A673 (cell line): ENCODE results near the gene SH3RF3. TPM values are rescaled to one million over a fixed set of nuclear protein-coding genes. Genes with fewer than 3 reads are reported as not detected.

Source experiments
- BruUV-seq: library from RNA; stranded (reverse); fragments of 400-500 nt; replicated peaks from 2 replicates; lab custom pipeline; 2021; lab: Mats Ljungman, UMichigan
- CTCF ChIA-PET: fragments of 300-600 bp; sonication (Branson Sonifier 250); formaldehyde crosslinking; loops from one replicate; lab custom pipeline; 2022; ENCODE audit warnings: antibody characterized with exemption; lab: Charles Lee
- POLR2A ChIA-PET: fragments of 300-600 bp; sonication (Branson Sonifier 250); formaldehyde crosslinking; loops from one replicate; lab custom pipeline; 2022; ENCODE audit warnings: antibody characterized with exemption; ENCODE audit not compliant: low non-redundant PET; lab: Charles Lee
- DNase-seq: peaks from one replicate; pipeline ENCODE4 v3.0.0-alpha.2; 2015; ENCODE audit warnings: low spot score
- H3K27ac ChIP-seq: fragments of 200-600 bp; sonication (generic); 2 replicates; pipeline ENCODE4 v1.5.1; 2016; ENCODE audit warnings: mixed run types, low read depth, mild to moderate bottlenecking, mixed read lengths, antibody characterized with exemption, low read length; ENCODE audit not compliant: poor library complexity, severe bottlenecking
- H3K27me3 ChIP-seq: fragments of 200-600 bp; sonication (generic); replicated peaks from 2 replicates; pipeline ENCODE4 v1.6.1; 2017; ENCODE audit warnings: mixed run types, low read depth, mild to moderate bottlenecking, mixed read lengths, antibody characterized with exemption, low read length; ENCODE audit not compliant: insufficient read depth, poor library complexity
- H3K36me3 ChIP-seq: fragments of 200-600 bp; sonication (generic); 2 replicates; pipeline ENCODE4 v1.6.1; 2016; ENCODE audit warnings: mixed run types, mild to moderate bottlenecking, mixed read lengths, antibody characterized with exemption, low read length; ENCODE audit not compliant: insufficient read depth, poor library complexity, severe bottlenecking
- H3K4me1 ChIP-seq: fragments of 200-600 bp; sonication (generic); 2 replicates; pipeline ENCODE4 v1.6.1; 2017; ENCODE audit warnings: mixed run types, mild to moderate bottlenecking, mixed read lengths, antibody characterized with exemption, low read length; ENCODE audit not compliant: insufficient read depth, poor library complexity, severe bottlenecking
- H3K4me3 ChIP-seq: fragments of 200-600 bp; sonication (generic); 2 replicates; pipeline ENCODE4 v1.5.1; 2016; ENCODE audit warnings: low read depth, mixed run types, mild to moderate bottlenecking, mixed read lengths, low read length; ENCODE audit not compliant: poor library complexity, severe bottlenecking
- H3K9me3 ChIP-seq: fragments of 200-600 bp; sonication (generic); 2 replicates; pipeline ENCODE4 v1.6.1; 2016; ENCODE audit warnings: mixed run types, low read depth, mild to moderate bottlenecking, mixed read lengths, antibody characterized with exemption, low read length; ENCODE audit not compliant: poor library complexity, severe bottlenecking
- CTCF ChIP-seq: fragments of 300-800, 200-600 bp; sonication (generic); conservative IDR thresholded peaks from 2 replicates; pipeline ENCODE4 v1.5.1; 2017; ENCODE audit warnings: low read depth, mild to moderate bottlenecking, antibody characterized with exemption, low read length, moderate library complexity, mixed read lengths
- EZH2 ChIP-seq: fragments of 200-600 bp; sonication (generic); IDR thresholded peaks from 2 replicates; pipeline ENCODE4 v1.6.1; 2017; ENCODE audit warnings: borderline replicate concordance, low read depth, mild to moderate bottlenecking, mixed read lengths, antibody characterized with exemption, low read length; ENCODE audit not compliant: poor library complexity, severe bottlenecking
- intact Hi-C: fragments of 100-400 bp; cut with micrococcal nuclease; formaldehyde crosslinking; loops from one replicate; pipeline ENCODE4 v1.10.0; 2022; ENCODE audit not compliant: unreplicated experiment
- total RNA-seq: library from RNA; stranded (reverse); gene quantifications from 2 replicates; pipeline ENCODE4 v1.2.3, GENCODE V29; 2021

SH3RF3 gene
- total RNA-seq, 1 experiment from 2014 or later, result 0.15 TPM

- BruUV-seq, result no TSS peak
- Histone ChIP-seq H3K4me1 (no peaks in the 10 kb centered on the region), H3K27me3 (no peaks in the 10 kb centered on the region), H3K36me3 (no peaks in the 10 kb centered on the region), H3K4me3 (no peak overlapping the region), H3K27ac (no peak overlapping the region), H3K9me3 (no peaks in the 10 kb centered on the region)
- CTCF ChIA-PET, result no interaction called here
- POLR2A ChIA-PET, result no interaction called here
- DNase-seq, result no peak
- intact Hi-C loops, result no loop called here
- TF ChIP-seq EZH2 (no peak), CTCF (no peak)
Measured at GRCh38 chr2:109466674-109467575, 337.9 kb downstream of the SH3RF3 start.

- Histone ChIP-seq H3K36me3 (no peaks in the 10 kb centered on the region), H3K4me3 (no peak overlapping the region), H3K9me3 (no peaks in the 10 kb centered on the region), H3K27me3 (no peaks in the 10 kb centered on the region), H3K27ac (no peak overlapping the region), H3K4me1 (no peaks in the 10 kb centered on the region)
- DNase-seq, result no peak
- TF ChIP-seq CTCF (no peak), EZH2 (no peak)
- no TSS peak for BruUV-seq
- intact Hi-C loops, result no loop called here
- ChIA-PET POLR2A (no interaction called here), CTCF (no interaction called here)
Measured at GRCh38 chr2:109467701-109468100, 338.7 kb downstream of the SH3RF3 start.

GRCh38 chr2:109468893-109469292 lies 339.9 kb downstream of the SH3RF3 start:
- ChIA-PET CTCF (no interaction called here), POLR2A (no interaction called here)
- DNase-seq, result no peak
- BruUV-seq, result no TSS peak
- intact Hi-C loops, result no loop called here
- no peak for TF ChIP-seq CTCF
- TF ChIP-seq EZH2, result no peak
- H3K4me3 ChIP-seq, result no peak overlapping the region
- no peaks in the 10 kb centered on the region for H3K36me3 ChIP-seq
- H3K27ac ChIP-seq, result no peak overlapping the region
- no peaks in the 10 kb centered on the region for H3K9me3 ChIP-seq
- H3K27me3 ChIP-seq, result no peaks in the 10 kb centered on the region
- H3K4me1 ChIP-seq, result no peaks in the 10 kb centered on the region
